GM19324 (cell line): ENCODE measurements around the gene GPSM1.

Source experiments
- ATAC-seq: cut with Tn5 transposase; IDR thresholded peaks from one replicate; pipeline ENCODE4 v1.9.1; 2021; ENCODE audit warnings: mild to moderate bottlenecking, moderate library complexity; ENCODE audit not compliant: unreplicated experiment, low FRiP score

GPSM1 gene

GRCh38 chr9:136355616-136356557, 28.5 kb downstream of the GPSM1 start:
- ATAC-seq = no peak

DNA sequence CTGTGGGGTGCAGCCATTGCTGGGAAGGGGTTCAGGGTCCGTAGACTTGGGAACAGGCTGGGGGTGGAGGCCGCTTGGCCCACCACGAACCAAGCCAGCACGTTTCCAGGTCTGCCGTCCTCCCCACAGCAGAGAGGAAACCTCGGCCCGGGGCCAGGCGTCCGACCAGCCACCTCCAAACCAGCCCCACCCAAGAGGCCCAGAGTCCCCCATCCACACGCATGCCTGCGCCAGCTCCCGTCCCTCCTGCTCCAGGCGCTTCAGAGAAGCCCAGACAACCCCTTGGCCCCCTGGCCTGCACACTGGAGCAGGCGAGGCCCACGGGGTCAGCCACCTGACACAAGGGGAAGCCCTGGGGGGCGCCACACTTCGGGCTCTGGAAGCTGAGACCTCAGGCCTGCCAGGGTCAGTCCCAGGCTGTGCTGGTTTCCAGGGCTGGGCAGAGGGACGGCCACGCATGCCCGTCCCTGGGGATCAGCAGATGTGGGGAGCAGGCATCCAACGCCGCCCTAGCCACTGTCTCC, 29.9 kb downstream of the GPSM1 start:
- no peak for ATAC-seq

DNA sequence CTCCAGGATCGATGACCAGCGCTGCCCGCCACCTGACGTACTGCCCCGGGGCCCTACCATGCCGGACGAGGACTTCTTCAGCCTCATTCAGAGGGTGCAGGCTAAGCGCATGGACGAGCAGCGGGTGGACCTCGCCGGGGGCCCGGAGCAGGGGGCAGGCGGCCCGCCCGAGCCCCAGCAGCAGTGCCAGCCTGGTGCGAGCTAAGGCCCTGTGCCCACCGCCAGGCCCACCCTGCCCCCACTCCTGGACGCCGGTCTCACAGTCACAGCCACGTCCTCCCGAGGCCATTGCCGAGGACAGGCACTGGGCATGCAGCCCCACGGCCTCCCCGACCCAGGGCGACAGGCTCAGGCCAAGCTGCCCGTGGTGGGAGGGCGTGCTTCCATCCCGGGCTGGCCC, 30.7 kb downstream of the GPSM1 start:
- no peak for ATAC-seq

DNA sequence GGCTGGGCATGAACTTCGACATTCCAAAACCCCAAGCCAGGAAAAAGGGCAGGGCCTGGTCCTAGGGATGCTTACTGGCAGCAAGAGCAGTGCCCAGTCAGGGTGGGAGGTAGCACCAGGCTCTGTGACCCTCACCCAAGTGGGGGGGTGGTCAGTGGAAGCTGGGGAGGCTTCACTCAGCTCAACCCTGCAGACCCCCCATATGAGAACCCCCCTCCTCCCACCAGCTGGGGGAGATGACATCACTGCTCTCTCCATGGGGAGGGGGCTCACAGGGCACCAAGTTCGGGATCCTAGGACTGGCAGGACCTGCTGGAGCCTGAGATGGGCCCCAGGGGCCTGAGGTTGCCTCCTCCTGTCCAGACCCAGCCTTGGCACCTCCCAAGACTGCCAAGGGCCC, 31.5 kb downstream of the GPSM1 start:
- ATAC-seq = no peak

GRCh38 chr9:136359774-136360718, 32.7 kb downstream of the GPSM1 start:
- no peak for ATAC-seq

DNA sequence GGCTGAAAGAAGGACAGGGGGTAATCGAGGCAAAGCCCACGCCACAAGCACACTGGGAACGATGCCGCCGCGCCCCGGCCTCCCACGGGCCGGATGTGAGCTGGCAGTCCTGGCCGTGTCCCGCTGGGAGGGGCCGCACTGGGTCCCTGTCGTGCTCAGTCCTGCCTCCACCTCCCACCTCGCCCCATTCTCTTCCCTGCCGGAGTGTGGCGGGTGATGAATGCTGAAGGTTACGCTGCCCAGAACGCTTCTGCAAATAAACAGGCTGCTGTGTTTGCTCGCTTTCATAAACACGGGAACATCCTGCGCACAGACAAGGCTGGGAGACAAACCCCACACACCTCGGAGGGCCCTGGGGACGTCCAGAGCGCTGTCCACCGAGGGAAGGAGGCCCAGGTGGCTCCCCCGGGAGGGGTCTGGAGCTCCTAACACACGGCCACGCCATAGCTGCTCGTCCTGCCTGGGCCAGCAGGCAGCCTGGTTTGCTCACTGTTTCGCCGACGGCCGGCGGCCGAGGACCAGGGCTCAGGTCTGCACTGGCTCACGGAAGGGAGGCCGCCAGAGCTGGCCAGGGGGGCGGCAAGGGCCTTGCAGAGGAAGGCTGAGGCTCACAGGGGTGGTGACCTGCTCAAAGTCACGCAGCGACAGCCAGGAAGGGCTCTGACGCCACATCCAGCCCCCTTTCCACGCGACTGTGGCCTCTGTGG, 33.9 kb downstream of the GPSM1 start:
- no peak for ATAC-seq

DNA sequence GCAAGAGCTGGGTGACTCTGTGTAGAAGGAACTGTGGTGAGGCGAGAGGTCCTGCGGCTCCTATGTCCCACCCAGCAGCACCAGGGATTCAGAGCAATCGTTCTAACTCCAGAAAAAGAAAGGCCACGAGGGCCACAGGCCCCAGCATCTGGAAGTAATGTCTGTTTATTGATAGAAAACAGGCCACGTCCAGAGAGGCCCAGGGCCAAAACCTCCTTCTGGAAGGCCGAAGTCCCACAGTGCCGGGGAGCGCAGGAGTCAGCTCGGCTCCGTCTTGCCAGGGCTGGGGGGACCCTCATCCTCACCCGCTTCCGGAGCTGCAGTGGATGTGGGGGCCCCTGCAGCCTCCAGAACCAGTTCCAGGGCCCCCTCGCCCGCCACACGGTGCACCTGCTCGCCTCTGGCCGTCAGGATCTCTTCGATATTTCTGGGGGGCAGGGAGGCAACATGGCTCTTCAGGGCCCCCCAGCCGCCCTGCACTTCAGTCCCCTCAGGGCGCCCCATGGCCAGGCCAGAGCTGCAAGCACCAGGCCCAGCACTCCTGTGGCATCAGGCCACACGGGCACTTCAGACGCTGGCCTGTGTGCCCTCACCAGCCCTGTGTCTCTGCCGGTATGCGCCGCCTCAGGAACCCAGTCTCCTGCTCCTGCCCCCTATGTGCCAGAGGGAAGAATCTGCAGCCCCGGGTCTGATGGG, 34.6 kb downstream of the GPSM1 start:
- ATAC-seq = no peak

DNA sequence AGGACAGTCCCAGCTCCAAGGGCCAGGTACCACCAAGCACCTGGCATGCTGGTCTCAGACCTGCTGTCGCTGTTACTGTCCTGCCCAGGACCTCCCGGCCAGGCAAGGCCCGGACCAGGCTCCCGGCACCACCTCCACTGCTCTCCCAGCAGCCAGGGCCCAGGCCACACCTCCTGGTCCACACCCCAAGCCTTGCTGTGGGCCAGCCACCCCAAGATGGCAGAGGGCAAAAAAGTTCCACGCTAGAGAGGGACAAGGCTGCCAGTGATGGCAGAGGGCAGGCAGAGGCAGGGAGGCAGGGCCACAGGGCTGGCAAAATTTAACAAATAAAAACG, 35.1 kb downstream of the GPSM1 start:
- ATAC-seq = no peak

GRCh38 chr9:136363106-136363948, 36.0 kb downstream of the GPSM1 start, which contains the start of gene DNLZ:
Gene DNLZ, minus strand, starts transcription at chr9:136363744. Its CDS starts 30 bp downstream, at chr9:136363714.
- peak; percentile 81 for ATAC-seq

DNA sequence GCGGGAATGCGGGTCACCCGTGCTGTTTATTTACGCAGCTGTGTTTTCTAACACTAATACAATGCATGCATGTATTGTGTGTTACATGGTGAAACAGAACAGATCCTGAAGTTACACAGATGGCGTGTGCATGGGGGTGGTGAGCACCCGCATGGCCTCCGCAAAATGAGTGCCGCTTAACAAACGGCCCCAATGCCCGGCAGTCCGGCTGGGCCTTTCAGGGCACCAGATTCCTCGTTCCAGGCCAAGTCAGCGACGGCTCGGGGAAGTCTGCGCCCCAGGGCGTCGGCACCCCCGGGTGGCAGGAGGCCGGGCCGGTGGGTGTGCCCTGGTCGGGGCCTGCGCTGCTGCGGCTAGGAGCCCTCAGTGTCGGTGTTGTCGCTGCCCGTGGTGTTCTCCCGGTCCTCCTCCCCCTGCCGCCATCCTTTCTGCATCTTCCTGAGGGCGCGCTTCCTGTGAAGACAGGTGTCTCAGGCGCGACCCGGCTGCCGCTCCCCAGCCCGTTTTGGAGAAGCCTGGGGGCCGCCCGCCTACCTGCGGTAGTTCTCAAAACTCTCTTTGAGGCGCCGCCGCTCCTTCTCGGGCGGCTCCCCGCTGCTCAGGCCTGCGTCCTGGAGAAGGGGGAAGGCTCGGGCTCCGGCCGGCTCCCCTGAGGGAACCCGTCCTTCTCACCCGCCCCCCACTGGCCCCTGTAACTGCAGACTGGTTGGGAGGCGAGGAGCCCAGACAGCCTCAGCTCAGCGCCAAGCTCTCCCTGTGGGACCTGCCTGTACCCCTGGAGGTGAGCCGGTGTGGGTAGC, 36.8 kb downstream of the GPSM1 start:
- ATAC-seq = no peak

DNA sequence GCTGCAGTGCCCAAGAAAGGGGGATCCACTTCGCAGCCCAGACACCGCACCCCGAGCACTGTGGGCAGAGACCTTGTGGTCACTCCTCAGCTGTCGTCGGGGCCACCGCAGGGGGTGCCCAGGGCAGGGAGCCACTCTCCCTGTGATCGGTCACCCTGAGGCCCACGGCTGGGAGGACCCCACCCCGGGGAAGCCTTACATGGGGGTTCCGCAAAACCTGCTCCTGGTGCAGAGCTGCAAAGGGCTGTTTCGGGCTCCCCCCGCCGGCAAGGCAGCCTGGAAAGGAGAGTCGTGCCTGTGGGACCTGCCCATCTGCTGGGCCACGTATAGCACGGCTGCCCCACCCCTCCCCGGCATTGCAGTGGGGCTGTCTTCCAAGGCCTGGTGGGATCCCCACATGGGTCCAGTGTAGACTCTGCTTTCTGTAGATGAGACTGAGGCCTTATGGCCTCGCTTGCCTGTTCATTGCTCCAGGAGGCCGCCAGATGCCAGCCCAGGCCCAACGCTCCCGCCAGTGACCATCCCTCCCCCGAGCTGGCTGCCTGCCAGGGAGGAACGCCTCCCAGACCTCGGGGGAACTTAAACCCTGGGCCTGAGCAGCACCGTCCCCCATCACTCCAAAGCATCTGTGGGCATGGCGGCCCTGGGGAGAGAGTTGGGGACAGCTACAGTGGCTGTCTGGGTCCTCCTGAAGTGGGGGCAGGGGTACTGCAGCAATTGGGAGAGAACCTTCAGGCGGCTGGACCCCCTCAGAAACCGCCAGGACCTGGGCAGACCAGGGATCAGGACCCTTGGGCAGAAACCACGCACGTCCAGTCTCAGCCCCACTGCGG, 37.8 kb downstream of the GPSM1 start:
- ATAC-seq = no peak

DNA sequence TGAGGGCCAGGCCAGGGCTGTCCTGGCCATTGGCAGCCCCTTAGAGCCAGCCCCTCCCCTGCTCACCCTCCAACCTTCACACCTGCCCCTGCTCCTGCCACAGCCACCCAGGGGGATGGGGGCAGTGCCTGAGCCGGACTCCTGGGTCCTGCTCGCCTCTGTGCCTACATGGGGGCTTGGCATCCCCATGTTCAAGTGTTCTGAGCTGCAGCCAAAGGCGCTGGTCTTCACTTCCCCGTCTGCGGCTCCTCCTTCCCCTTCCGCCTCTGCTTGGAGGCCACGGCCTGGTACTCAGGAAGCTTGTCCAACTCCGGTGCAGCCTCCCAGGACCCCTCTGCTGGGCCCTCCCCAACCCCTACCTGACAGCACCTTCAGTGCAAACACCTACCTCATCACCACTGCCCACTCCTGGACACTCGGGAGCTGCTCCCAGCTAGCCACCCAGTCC, 38.5 kb downstream of the GPSM1 start:
- no peak for ATAC-seq

GRCh38 chr9:136366826-136367225, 39.5 kb downstream of the GPSM1 start:
- ATAC-seq = no peak

DNA sequence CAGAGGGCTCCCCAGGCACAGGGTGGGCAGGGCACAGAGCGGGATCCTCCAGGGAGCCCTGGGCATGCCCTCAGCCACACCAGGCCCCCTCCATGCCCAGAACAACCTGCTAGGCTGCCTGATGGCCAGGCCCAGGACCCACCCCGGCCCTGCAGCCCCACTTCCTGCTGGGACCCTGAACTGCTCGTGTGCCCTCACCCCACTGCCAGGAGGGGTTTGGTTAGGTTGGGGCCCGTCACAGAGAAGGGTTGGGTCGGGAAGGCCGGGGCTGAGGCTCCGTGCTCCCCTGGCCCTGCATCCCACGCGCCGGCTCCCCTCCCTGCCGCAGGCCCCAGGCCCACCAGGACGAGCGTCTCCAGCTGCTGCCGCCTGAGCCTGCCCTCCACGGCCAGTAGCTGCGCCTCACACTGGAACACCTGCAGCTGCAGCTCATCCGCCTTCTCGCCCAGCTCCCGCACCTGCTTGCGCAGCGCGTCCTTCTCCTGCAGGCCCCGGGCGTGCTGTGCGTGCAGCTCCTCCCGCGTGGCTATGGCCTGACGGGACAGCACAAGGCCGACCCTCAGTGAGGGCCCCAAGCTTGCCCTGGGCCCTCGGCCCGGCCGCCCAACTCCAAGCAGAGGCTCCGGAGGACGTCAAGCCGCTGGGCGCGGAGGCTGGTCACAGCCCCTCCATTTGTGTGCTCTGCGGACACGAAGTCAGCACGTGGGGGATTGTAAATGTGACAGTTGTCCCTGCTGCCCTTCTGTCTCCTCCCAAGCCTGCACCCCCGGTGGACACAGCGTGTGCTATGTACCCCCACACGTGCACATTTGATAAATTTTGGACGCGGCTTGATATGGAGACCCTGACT, 40.2 kb downstream of the GPSM1 start:
- ATAC-seq = no peak

DNA sequence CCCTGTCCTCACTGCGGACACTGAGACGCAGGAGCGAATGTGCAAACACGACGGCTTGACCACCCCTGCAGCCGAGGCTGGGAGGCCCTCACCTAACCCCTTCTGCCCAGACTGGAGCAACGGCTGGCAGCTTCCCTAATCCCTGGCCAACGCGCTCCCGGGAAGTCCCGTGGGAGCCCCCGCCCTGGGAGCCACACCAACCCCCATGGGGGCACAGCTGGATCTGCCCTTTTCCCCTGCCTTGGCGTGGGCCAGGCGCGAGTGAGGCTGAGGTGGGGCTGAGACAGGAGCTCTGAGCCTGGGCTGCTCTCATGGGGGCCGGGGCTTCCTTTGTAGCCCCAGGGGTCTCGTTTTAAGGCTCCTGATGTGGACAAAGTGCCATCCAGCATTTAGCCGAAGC, 40.9 kb downstream of the GPSM1 start:
- ATAC-seq = no peak

- ATAC-seq = no peak
Measured at GRCh38 chr9:136370037-136370436, 42.7 kb downstream of the GPSM1 start.
